H9 (cell line): Measurements from ENCODE around the gene RPL12. TPM values are rescaled to one million over a fixed set of nuclear protein-coding genes. Genes with fewer than 3 reads are reported as not detected.

Experiments
- DNase-seq: peaks from one replicate; pipeline ENCODE4 v3.0.0-alpha.2; 2017
- H2AFZ ChIP-seq: one replicate; pipeline ENCODE4 v1.6.1; 2013; ENCODE audit warnings: mild to moderate bottlenecking, low read length, control low read depth, moderate library complexity
- H2AK5ac ChIP-seq: 2 replicates; pipeline ENCODE4 v1.6.1; 2013; ENCODE audit warnings: low read length, control low read depth, mixed read lengths; ENCODE audit not compliant: insufficient read length
- H2BK120ac ChIP-seq: one replicate; pipeline ENCODE4 v1.6.1; 2013; ENCODE audit warnings: low read depth, mild to moderate bottlenecking, low read length, control low read depth, inconsistent platforms; ENCODE audit not compliant: poor library complexity, severe bottlenecking
- H2BK12ac ChIP-seq: 2 replicates; pipeline ENCODE4 v1.6.1; 2013; ENCODE audit warnings: low read length, control low read depth, mixed read lengths, low read depth; ENCODE audit not compliant: insufficient read length
- H2BK15ac ChIP-seq: 2 replicates; pipeline ENCODE4 v1.6.1; 2013; ENCODE audit warnings: low read depth, low read length, control low read depth
- H2BK20ac ChIP-seq: one replicate; pipeline ENCODE4 v1.6.1; 2013; ENCODE audit warnings: low read depth, mild to moderate bottlenecking, low read length, control low read depth, inconsistent platforms; ENCODE audit not compliant: poor library complexity, severe bottlenecking
- H2BK5ac ChIP-seq: 2 replicates; pipeline ENCODE4 v1.6.1; 2013; ENCODE audit warnings: low read length, control low read depth, mixed read lengths; ENCODE audit not compliant: insufficient read length
- H3K14ac ChIP-seq: 2 replicates; pipeline ENCODE4 v1.6.1; 2013; ENCODE audit warnings: low read length, control low read depth; ENCODE audit not compliant: insufficient read depth
- H3K18ac ChIP-seq: 2 replicates; pipeline ENCODE4 v1.6.1; 2013; ENCODE audit warnings: low read depth, mild to moderate bottlenecking, mixed read lengths, low read length, control low read depth; ENCODE audit not compliant: insufficient read length
- H3K23ac ChIP-seq: 2 replicates; pipeline ENCODE4 v1.6.1; 2013; ENCODE audit warnings: low read length, control low read depth, mixed read lengths, low read depth; ENCODE audit not compliant: insufficient read length
- H3K23me2 ChIP-seq: 2 replicates; pipeline ENCODE4 v1.6.1; 2013; ENCODE audit warnings: low read depth, mild to moderate bottlenecking, mixed read lengths, low read length, control low read depth; ENCODE audit not compliant: insufficient read length, poor library complexity, severe bottlenecking
- H3K27ac ChIP-seq: 2 replicates; pipeline ENCODE4 v1.5.1; 2013; ENCODE audit warnings: low read length, control low read depth, mixed read lengths, low read depth; ENCODE audit not compliant: insufficient read length
- H3K27me3 ChIP-seq: 2 replicates; pipeline ENCODE4 v1.6.1; 2013; ENCODE audit warnings: low read length, control low read depth, inconsistent platforms; ENCODE audit not compliant: insufficient read depth
- H3K4ac ChIP-seq: 2 replicates; pipeline ENCODE4 v1.6.1; 2013; ENCODE audit warnings: low read depth, mild to moderate bottlenecking, control low read depth, inconsistent platforms, low read length, moderate library complexity
- H3K4me1 ChIP-seq: 2 replicates; pipeline ENCODE4 v1.6.1; 2013; ENCODE audit warnings: low read length, control low read depth, inconsistent platforms; ENCODE audit not compliant: insufficient read depth
- H3K4me2 ChIP-seq: 2 replicates; pipeline ENCODE4 v1.6.1; 2013; ENCODE audit warnings: low read length, control low read depth, mixed read lengths; ENCODE audit not compliant: insufficient read length, insufficient read depth
- H3K56ac ChIP-seq: 2 replicates; pipeline ENCODE4 v1.6.1; 2013; ENCODE audit warnings: low read depth, mild to moderate bottlenecking, mixed read lengths, low read length, control low read depth; ENCODE audit not compliant: insufficient read length
- H3K79me1 ChIP-seq: 2 replicates; pipeline ENCODE4 v1.6.1; 2013; ENCODE audit warnings: low read depth, mild to moderate bottlenecking, moderate library complexity, low read length, control low read depth, inconsistent platforms; ENCODE audit not compliant: insufficient read depth, poor library complexity, severe bottlenecking
- H3K79me2 ChIP-seq: 2 replicates; pipeline ENCODE4 v1.6.1; 2013; ENCODE audit warnings: low read length, control low read depth, inconsistent platforms; ENCODE audit not compliant: insufficient read depth
- H3K9ac ChIP-seq: 2 replicates; pipeline ENCODE4 v1.6.1; 2013; ENCODE audit warnings: low read length, control low read depth, mixed read lengths; ENCODE audit not compliant: insufficient read length; ENCODE audit errors: extremely low read depth
- H3K9me3 ChIP-seq: one replicate; pipeline ENCODE4 v1.6.1; 2013; ENCODE audit warnings: low read depth, low read length, inconsistent platforms; ENCODE audit not compliant: control insufficient read depth
- H3T11ph ChIP-seq: one replicate; pipeline ENCODE4 v1.6.1; 2013; ENCODE audit warnings: mild to moderate bottlenecking, low read length, control low read depth, inconsistent platforms
- H4K20me1 ChIP-seq: one replicate; pipeline ENCODE4 v1.6.1; 2013; ENCODE audit not compliant: control insufficient read depth, insufficient read length, insufficient read depth
- H4K5ac ChIP-seq: 2 replicates; pipeline ENCODE4 v1.6.1; 2013; ENCODE audit warnings: low read depth, mild to moderate bottlenecking, mixed read lengths, low read length, control low read depth; ENCODE audit not compliant: insufficient read length
- H4K8ac ChIP-seq: replicated peaks from 2 replicates; pipeline ENCODE4 v1.6.1; 2013; ENCODE audit warnings: low read length, control low read depth, mixed read lengths, low read depth; ENCODE audit not compliant: insufficient read length
- H4K91ac ChIP-seq: 2 replicates; pipeline ENCODE4 v1.6.1; 2013; ENCODE audit warnings: low read depth, mild to moderate bottlenecking, moderate library complexity, mixed read lengths, low read length, control low read depth; ENCODE audit not compliant: insufficient read length
- H3K27ac Mint-ChIP-seq, 3 experiments: 2 replicates in 2 of 3; 3 replicates in 1 of 3; pipeline ENCODE4 v1.8.0; 2020 to 2021; ENCODE audit warnings: mixed read lengths in 3 of 3, mild to moderate bottlenecking in 1 of 3, moderate library complexity in 1 of 3
- H3K27me3 Mint-ChIP-seq: 2 replicates; pipeline ENCODE4 v1.8.0; 2021; ENCODE audit warnings: low read depth, mild to moderate bottlenecking, moderate library complexity, mixed read lengths
- H3K36me3 Mint-ChIP-seq, 3 experiments: 2 replicates in 2 of 3; 3 replicates in 1 of 3; pipeline ENCODE4 v1.8.0; 2020 to 2021; ENCODE audit warnings: low read depth in 3 of 3, mixed read lengths in 3 of 3; ENCODE audit not compliant: insufficient read depth in 1 of 3
- H3K4me1 Mint-ChIP-seq, 2 experiments: 2 replicates each; pipeline ENCODE4 v1.8.0; 2020; ENCODE audit warnings: mixed read lengths in 2 of 2
- H3K4me3 Mint-ChIP-seq, 2 experiments: 2 replicates in 1 of 2; 3 replicates in 1 of 2; pipeline ENCODE4 v1.8.0; 2020 to 2021; ENCODE audit warnings: mild to moderate bottlenecking in 2 of 2, mixed read lengths in 2 of 2, moderate library complexity in 1 of 2
- H3K9me3 Mint-ChIP-seq, 2 experiments: 2 replicates in 1 of 2; 3 replicates in 1 of 2; pipeline ENCODE4 v1.8.0; 2020; ENCODE audit warnings: mild to moderate bottlenecking in 2 of 2, mixed read lengths in 2 of 2, moderate library complexity in 1 of 2
- CTCF ChIP-seq: fragments of 200-600 bp; sonication (generic); conservative IDR thresholded peaks from 3 replicates; pipeline ENCODE4 v1.8.0; 2021; ENCODE audit warnings: antibody characterized with exemption, mild to moderate bottlenecking
- WGBS: extraction: QIAGEN DNeasy Blood & Tissue Kit; methylation state at CpG from one replicate; pipeline ENCODE4 v1.1.7; 2013; ENCODE audit warnings: missing lambda C conversion rate, low lambda C conversion rate, mixed read lengths; ENCODE audit not compliant: insufficient read length; ENCODE audit errors: extremely low coverage; 5-methylcytosine and 5-hydroxymethylcytosine counted together
- total RNA-seq: library from RNA; stranded (reverse); gene quantifications from 2 replicates; pipeline ENCODE4 v1.2.1, GENCODE V29; 2021

The RPL12 gene
- total RNA-seq, 1 experiment from 2014 or later: 1,710 TPM

DNA sequence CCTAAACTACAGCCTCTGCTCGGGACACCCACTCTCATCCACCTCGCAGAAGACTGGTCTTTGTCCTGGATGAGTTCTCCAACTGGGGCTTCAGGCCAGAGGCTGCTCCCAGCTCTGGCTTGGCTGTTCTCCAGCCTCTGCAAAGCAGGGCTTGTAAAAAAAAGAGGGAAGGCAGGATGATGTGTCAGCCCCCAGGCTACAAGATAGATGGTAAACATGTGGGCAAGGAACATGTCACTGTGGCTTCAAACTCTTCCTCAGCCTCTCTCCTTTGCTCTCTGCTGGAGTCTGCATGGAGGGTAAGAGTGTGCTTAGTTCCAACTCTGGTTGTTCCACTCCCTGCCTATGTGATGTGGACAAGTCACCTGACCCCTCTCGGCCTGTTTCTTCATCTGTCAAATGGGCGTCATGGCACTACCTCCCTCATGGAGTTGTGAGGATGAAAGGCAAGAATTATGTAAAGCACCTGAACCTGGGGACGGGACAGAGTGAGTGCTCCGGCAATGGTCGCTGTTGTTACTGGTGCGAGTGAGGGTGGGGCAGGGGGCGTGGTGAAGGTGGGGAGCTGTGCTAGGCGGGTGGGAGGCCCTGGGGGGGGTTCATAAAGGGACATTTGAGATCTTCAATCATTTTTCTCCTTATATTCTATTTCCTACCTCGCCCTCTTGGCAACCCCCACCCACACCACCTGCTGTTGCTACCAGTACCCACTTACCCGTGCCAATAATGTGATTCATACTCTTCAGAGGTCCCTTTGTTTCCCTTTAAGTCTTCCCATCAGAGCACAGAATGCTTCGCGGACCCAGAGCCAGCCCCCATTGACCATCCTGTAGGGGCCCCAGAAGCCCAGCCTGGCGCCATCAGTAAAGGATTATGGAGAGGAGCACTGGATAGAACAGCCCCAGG is 33.8 kb downstream of the RPL12 start:
- no peak overlapping the region for H3K56ac ChIP-seq
- Mint-ChIP-seq H3K9me3 (no peaks in the 10 kb centered on the region), H3K27ac (no peak overlapping the region), H3K27me3 (peaks cover 6% of the 10 kb centered on the region), H3K4me1 (peaks cover 22 to 25% of the 10 kb centered on the region in 2 experiments), H3K36me3 (peaks cover 0 to 2% (median 0%) of the 10 kb centered on the region in 3 experiments; a peak in 2 of 7 replicates), H3K4me3 (no peak overlapping the region; a peak in 3 of 5 replicates)
- H3K27me3 ChIP-seq: no peaks in the 10 kb centered on the region
- no peak overlapping the region for H4K91ac ChIP-seq
- H3K23ac ChIP-seq: no peak overlapping the region
- H3K9ac ChIP-seq: no peak overlapping the region
- H2AFZ ChIP-seq: no peak overlapping the region
- no peak overlapping the region for H2BK12ac ChIP-seq
- no peak overlapping the region for H3K27ac ChIP-seq
- no peak overlapping the region for H2BK120ac ChIP-seq
- H3T11ph ChIP-seq: no peak overlapping the region
- H3K23me2 ChIP-seq: no peaks in the 10 kb centered on the region
- no peak overlapping the region for H3K4me2 ChIP-seq
- no peak overlapping the region for H2BK5ac ChIP-seq
- no peak overlapping the region for H4K5ac ChIP-seq
- no peak overlapping the region for H2AK5ac ChIP-seq
- H3K18ac ChIP-seq: no peak overlapping the region
- no peaks in the 10 kb centered on the region for H4K20me1 ChIP-seq
- no peak overlapping the region for H4K8ac ChIP-seq
- no peaks in the 10 kb centered on the region for H3K79me2 ChIP-seq
- H3K79me1 ChIP-seq: no peaks in the 10 kb centered on the region
- DNase-seq: no peak
- H3K14ac ChIP-seq: no peak overlapping the region
- no peak overlapping the region for H2BK20ac ChIP-seq
- H3K4me1 ChIP-seq: no peaks in the 10 kb centered on the region; the same call in 1 of the 2 replicates
- H2BK15ac ChIP-seq: no peak overlapping the region
- WGBS: no CpG with 5 or more reads among the region's 15 CpGs
- H3K9me3 ChIP-seq: no peaks in the 10 kb centered on the region
- H3K4ac ChIP-seq: no peak overlapping the region
- TF ChIP-seq CTCF: no peak
